Fibroblast of pulmonary artery (primary cell): ENCODE data around the gene EIF4E1B.

Experiments
- DNase-seq: peaks from one replicate; pipeline ENCODE4 v3.0.0-alpha.2; 2010; ENCODE audit warnings: low read depth
- H3K4me3 ChIP-seq: replicated peaks from 2 replicates; pipeline ENCODE4 v1.5.1; 2011; ENCODE audit warnings: low read depth, mild to moderate bottlenecking, control low read depth, low read length, moderate library complexity
- CTCF ChIP-seq: IDR thresholded peaks from 2 replicates; pipeline ENCODE4 v1.5.1; 2011; ENCODE audit warnings: mild to moderate bottlenecking, control low read depth, low read length, inconsistent platforms; ENCODE audit errors: missing control alignments

Gene EIF4E1B

GRCh38 chr5:176626876-176627236 lies 3.6 kb upstream of the EIF4E1B start:
- no peak overlapping the region for H3K4me3 ChIP-seq
- no peak for DNase-seq
- TF ChIP-seq CTCF = no peak

- no peak overlapping the region for H3K4me3 ChIP-seq
- TF ChIP-seq CTCF = no peak
- no peak for DNase-seq
Measured at GRCh38 chr5:176627582-176627981, 2.9 kb upstream of the EIF4E1B start.

- H3K4me3 ChIP-seq = no peak overlapping the region
- no peak for DNase-seq
- TF ChIP-seq CTCF = no peak
Measured at GRCh38 chr5:176628406-176629228, 1.9 kb upstream of the EIF4E1B start.

- TF ChIP-seq CTCF = no peak
- no peak for DNase-seq
- H3K4me3 ChIP-seq = no peak overlapping the region
Measured at GRCh38 chr5:176629317-176629852, 1.1 kb upstream of the EIF4E1B start.

GRCh38 chr5:176630681-176631222 lies 277 bp downstream of the EIF4E1B start:
- DNase-seq = no peak
- TF ChIP-seq CTCF = no peak
- peak overlapping the region; percentile 47 for H3K4me3 ChIP-seq

- TF ChIP-seq CTCF = no peak
- DNase-seq = no peak
- no peak overlapping the region for H3K4me3 ChIP-seq
Measured at GRCh38 chr5:176631383-176632200, 1.1 kb downstream of the EIF4E1B start.
